ENCODE measurements around the gene IGFL4. TPM values are rescaled to one million over a fixed set of nuclear protein-coding genes. Genes with fewer than 3 reads are reported as not detected.

Gene IGFL4
- total and polyA plus RNA-seq, 2 experiments from 2014 or later = 0.83 to 1.1 TPM

DNA sequence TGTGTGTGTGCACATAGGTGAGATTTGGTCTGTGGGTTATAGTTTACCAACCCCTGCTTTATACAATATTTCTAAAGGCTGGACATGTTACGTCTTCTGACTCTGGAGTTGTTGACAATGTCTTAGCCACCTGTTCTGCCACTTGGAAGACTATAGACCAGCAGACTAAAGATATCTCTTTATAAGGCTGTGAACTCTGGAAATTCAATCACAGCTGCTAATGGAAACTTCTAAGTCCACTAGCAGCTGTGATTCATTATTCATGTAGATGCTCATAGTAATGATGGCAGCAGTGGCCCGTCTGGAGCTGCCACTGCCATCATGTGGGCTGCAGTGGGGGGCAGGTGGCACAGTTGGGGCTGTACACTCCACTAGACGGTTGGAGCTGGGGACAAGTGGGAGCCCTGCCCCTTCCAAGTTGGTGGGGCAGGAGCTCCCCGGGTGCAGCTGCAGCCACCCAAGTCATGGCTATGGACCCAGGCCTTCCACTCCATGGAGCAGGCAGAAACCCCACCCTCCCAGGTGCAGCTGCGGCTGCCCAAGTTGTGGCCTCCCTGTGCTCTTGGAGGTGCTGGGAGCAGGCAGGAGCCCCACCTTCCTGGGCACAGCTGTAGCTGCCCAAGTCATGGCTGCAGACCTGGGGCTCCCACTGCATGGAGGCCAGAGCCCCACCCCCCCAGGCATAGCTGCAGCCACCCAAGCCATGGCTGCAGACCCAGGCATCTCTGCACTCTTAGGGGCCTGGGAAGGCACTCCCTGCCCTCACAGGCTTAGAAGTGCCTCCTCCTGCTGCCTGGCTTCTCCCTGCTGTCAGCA lies 8.8 kb downstream of the IGFL4 start:
- no peaks in the 10 kb centered on the region for H4K20me1 ChIP-seq (ENCODE audit: insufficient read depth, poor library complexity, severe bottlenecking)
- TF ChIP-seq EZH2phosphoT487 (IDR thresholded peaks at IDR 0.05; ENCODE audit: low read depth, severe bottlenecking, unreplicated experiment) (no peak), EZH2 (IDR thresholded peaks at IDR 0.05; ENCODE audit: borderline replicate concordance) (no peak)
- TF ChIP-seq, protein P1, sequence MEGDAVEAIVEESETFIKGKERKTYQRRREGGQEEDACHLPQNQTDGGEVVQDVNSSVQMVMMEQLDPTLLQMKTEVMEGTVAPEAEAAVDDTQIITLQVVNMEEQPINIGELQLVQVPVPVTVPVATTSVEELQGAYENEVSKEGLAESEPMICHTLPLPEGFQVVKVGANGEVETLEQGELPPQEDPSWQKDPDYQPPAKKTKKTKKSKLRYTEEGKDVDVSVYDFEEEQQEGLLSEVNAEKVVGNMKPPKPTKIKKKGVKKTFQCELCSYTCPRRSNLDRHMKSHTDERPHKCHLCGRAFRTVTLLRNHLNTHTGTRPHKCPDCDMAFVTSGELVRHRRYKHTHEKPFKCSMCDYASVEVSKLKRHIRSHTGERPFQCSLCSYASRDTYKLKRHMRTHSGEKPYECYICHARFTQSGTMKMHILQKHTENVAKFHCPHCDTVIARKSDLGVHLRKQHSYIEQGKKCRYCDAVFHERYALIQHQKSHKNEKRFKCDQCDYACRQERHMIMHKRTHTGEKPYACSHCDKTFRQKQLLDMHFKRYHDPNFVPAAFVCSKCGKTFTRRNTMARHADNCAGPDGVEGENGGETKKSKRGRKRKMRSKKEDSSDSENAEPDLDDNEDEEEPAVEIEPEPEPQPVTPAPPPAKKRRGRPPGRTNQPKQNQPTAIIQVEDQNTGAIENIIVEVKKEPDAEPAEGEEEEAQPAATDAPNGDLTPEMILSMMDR (IDR thresholded peaks at IDR 0.05; ENCODE audit: poor library complexity) = no peak

DNA sequence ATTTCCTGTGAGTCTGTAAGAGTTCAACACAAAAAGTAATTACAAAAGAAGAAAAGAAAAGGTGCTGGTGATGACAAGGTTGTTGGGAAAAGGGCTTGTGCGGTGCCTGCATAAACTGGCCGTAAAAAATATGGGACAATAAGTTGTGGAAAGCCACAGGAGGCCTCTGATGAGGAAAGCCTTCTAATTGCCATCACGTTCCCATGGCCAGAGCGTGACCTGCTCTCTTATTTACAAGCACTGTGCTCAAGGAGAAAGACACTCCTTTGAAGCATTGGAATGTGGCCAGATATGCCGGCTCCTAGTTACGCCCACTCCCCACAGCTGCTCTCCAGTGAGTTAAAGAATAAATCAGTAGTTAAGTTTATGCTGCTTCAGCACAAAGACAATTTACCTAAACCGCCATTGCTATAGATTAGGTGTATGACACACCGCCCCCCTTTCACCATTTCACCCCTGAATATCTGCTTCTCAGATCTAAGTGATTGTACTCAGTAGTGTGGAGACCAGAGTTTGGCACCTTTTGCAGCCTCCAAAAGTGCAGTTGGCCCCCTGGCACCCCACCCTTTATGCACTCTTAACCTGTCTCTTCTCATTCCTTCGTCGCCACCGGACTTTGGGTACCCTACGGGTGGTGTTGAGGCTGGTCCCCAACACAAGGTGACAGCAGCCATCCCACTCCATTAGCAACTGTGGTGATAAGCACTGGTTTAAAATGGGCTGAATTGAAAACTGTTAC lies 9.8 kb downstream of the IGFL4 start:
- H3K27ac ChIP-seq = peak overlapping the region; percentile 80
- no peak overlapping the region for H2AFZ ChIP-seq
- no peaks in the 10 kb centered on the region for H3K36me3 ChIP-seq (replicated peaks; ENCODE audit: insufficient read depth, low read depth)
- H4K20me1 ChIP-seq (ENCODE audit: insufficient read depth, poor library complexity, severe bottlenecking) = no peaks in the 10 kb centered on the region
- H3K4me1 ChIP-seq (ENCODE audit: insufficient read depth) = peaks cover 11% of the 10 kb centered on the region
- no peak overlapping the region for H3K4me3 ChIP-seq
- H3K9me2 ChIP-seq (replicated peaks; ENCODE audit: insufficient read depth) = no peaks in the 10 kb centered on the region
- TF ChIP-seq EZH2phosphoT487 (IDR thresholded peaks at IDR 0.05; ENCODE audit: low read depth, severe bottlenecking, unreplicated experiment) = no peak
- TF ChIP-seq, protein P1 (IDR thresholded peaks at IDR 0.05; ENCODE audit: poor library complexity) = no peak
- no peak for TF ChIP-seq EZH2 (IDR thresholded peaks at IDR 0.05; ENCODE audit: borderline replicate concordance)
- peak; percentile 69 for DNase-seq (ENCODE audit: low spot score)
- 46% methylated on average over 12 of the region's 12 CpGs for WGBS (ENCODE audit: low lambda C conversion rate, missing lambda C conversion rate)
- no peaks in the 10 kb centered on the region for H3K9me3 ChIP-seq (ENCODE audit: low read depth)
- H3K79me2 ChIP-seq = no peaks in the 10 kb centered on the region
- no peaks in the 10 kb centered on the region for H3K27me3 ChIP-seq
- H3K4me2 ChIP-seq = peak overlapping the region; percentile 37

More for the DNA sequence above, 8.8 kb downstream of the IGFL4 start:
- peaks cover 11% of the 10 kb centered on the region for H3K4me1 ChIP-seq (ENCODE audit: insufficient read depth)
- no peak overlapping the region for H3K4me2 ChIP-seq
- DNase-seq (ENCODE audit: low spot score) = no peak
- H3K4me3 ChIP-seq = no peak overlapping the region
- H3K27me3 ChIP-seq = no peaks in the 10 kb centered on the region
- H3K36me3 ChIP-seq (replicated peaks; ENCODE audit: insufficient read depth, low read depth) = no peaks in the 10 kb centered on the region
- no peaks in the 10 kb centered on the region for H3K9me3 ChIP-seq (ENCODE audit: low read depth)
- peak overlapping the region; percentile 79 for H3K27ac ChIP-seq
- no peaks in the 10 kb centered on the region for H3K79me2 ChIP-seq
- WGBS (ENCODE audit: low lambda C conversion rate, missing lambda C conversion rate) = 89% methylated on average over 5 of the region's 5 CpGs
- no peaks in the 10 kb centered on the region for H3K9me2 ChIP-seq (replicated peaks; ENCODE audit: insufficient read depth)
- no peak overlapping the region for H2AFZ ChIP-seq

DNA sequence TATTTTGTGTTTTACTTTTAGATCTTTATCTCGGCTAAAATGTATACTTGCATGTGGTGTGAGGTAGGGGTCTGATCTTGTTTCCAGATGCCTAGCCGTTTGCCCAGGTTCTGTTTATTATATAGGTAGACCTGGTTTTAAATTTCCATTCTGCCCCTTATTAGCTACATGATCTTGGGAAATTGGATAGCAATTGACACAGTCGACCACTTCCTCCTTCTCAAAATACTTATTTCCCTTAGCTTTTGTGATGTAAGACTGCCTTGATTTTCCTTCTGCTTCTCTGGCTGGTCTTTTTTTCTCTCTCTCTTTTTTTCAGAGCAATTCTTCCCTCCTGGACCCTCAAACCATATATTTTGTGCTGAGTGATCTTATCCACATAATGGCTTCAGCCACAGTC lies 15.0 kb downstream of the IGFL4 start:
- Histone ChIP-seq H3K36me3 (replicated peaks; ENCODE audit: insufficient read depth, low read depth) (no peaks in the 10 kb centered on the region), H3K27ac (no peak overlapping the region), H3K9me3 (ENCODE audit: low read depth) (no peaks in the 10 kb centered on the region), H3K4me3 (no peak overlapping the region), H4K20me1 (ENCODE audit: insufficient read depth, poor library complexity, severe bottlenecking) (no peaks in the 10 kb centered on the region), H3K9me2 (replicated peaks; ENCODE audit: insufficient read depth) (no peaks in the 10 kb centered on the region), H3K4me2 (no peak overlapping the region), H2AFZ (no peak overlapping the region), H3K4me1 (ENCODE audit: insufficient read depth) (peaks cover 6% of the 10 kb centered on the region), H3K79me2 (no peaks in the 10 kb centered on the region), H3K27me3 (no peaks in the 10 kb centered on the region)
- no peak for DNase-seq (ENCODE audit: low spot score)
- WGBS (ENCODE audit: low lambda C conversion rate, missing lambda C conversion rate) = 87% methylated on average over 3 of the region's 3 CpGs
- TF ChIP-seq, protein P1 (IDR thresholded peaks at IDR 0.05; ENCODE audit: poor library complexity) = no peak
- no peak for TF ChIP-seq EZH2 (IDR thresholded peaks at IDR 0.05; ENCODE audit: borderline replicate concordance)
- TF ChIP-seq EZH2phosphoT487 (IDR thresholded peaks at IDR 0.05; ENCODE audit: low read depth, severe bottlenecking, unreplicated experiment) = no peak

Measured in hepatocyte (in vitro differentiated cells).